Uterus (tissue), 4 donors: ENCODE results near the gene MTMR2. TPM values are rescaled to one million over a fixed set of nuclear protein-coding genes. Genes with fewer than 3 reads are reported as not detected.
"Not testable (repeated sequence)": the region's sequence is repeated elsewhere in the genome, so short reads cannot be mapped to it uniquely, and the experiment has no call there.

Source experiments
- DNase-seq, 2 donors: peaks; one replicate each; pipeline ENCODE4 v3.0.0-alpha.2; 2019 to 2020
- H3K27ac ChIP-seq, 2 donors: fragments of 200-600 bp; sonication (generic); 1 replicate in 1 of 2; 2 replicates in 1 of 2; pipeline ENCODE4 v1.5.1; 2016 to 2018
- H3K27me3 ChIP-seq, 2 donors: fragments of 200-600 bp; sonication (generic); one replicate each; pipeline ENCODE4 v1.5.1; 2018 to 2019; ENCODE audit warnings: control low read depth in 1 of 2
- H3K36me3 ChIP-seq, 2 donors: fragments of 200-600 bp; sonication (generic); one replicate each; pipeline ENCODE4 v1.5.1; 2019; ENCODE audit warnings: control low read depth in 1 of 2
- H3K4me1 ChIP-seq, 2 donors: fragments of 200-600 bp; sonication (generic); one replicate each; pipeline ENCODE4 v1.5.1; 2018 to 2019; ENCODE audit warnings: control low read depth in 1 of 2
- H3K4me3 ChIP-seq, 2 donors: fragments of 200-600 bp; sonication (generic); 1 replicate in 1 of 2; 2 replicates in 1 of 2; pipeline ENCODE4 v1.5.1; 2018 to 2019; ENCODE audit warnings: mild to moderate bottlenecking in 1 of 2
- H3K9me3 ChIP-seq, 2 donors: fragments of 200-600 bp; sonication (generic); one replicate each; pipeline ENCODE4 v1.5.1; 2019; ENCODE audit warnings: control low read depth in 1 of 2
- POLR2A ChIP-seq, 2 donors: fragments of 450-650 bp; IDR thresholded peaks; one replicate each; pipeline ENCODE4 v1.6.1; 2016; ENCODE audit warnings: antibody characterized with exemption in 2 of 2, mild to moderate bottlenecking in 1 of 2, moderate library complexity in 1 of 2
- intact Hi-C: fragments of 100-400 bp; cut with DNase I; formaldehyde crosslinking; loops from one replicate; pipeline ENCODE4 v1.15.1; 2023; ENCODE audit warnings: low total_unique reads
- total RNA-seq, 4 donors: library from RNA; depleted of rRNA in 3 of 4; stranded (reverse); fragments of >200 nt in 3 of 4; gene quantifications; one replicate each; pipeline versions ENCODE4 v1.1.0 to v1.2.4, GENCODE V29; 2014 to 2023
- TF ChIP-seq, protein P1 (sequence below), 4 experiments: fragments of 200-600 bp in 2 of 4; fragments of 450-650 bp in 2 of 4; sonication (generic) in 2 of 4; IDR thresholded peaks; one replicate each; pipeline ENCODE4 v1.5.1; 2016 to 2019; ENCODE audit warnings: antibody characterized with exemption in 4 of 4, mild to moderate bottlenecking in 2 of 4, moderate library complexity in 1 of 4
- donor health status: DM: yes; HTN: yes; CAD: no.

The MTMR2 gene
- total RNA-seq, 4 donors from 2014 or later, result 10.9 to 45.5 (median 21.6) TPM

- Histone ChIP-seq H3K4me3 (no peak overlapping the region), H3K4me1 (no peaks in the 10 kb centered on the region), H3K36me3 (no peaks in the 10 kb centered on the region), H3K9me3 (no peaks in the 10 kb centered on the region), H3K27ac (no peak overlapping the region), H3K27me3 (no peaks in the 10 kb centered on the region)
- intact Hi-C loops, result no loop called here
- DNase-seq, result no peak
- TF ChIP-seq, protein P1, sequence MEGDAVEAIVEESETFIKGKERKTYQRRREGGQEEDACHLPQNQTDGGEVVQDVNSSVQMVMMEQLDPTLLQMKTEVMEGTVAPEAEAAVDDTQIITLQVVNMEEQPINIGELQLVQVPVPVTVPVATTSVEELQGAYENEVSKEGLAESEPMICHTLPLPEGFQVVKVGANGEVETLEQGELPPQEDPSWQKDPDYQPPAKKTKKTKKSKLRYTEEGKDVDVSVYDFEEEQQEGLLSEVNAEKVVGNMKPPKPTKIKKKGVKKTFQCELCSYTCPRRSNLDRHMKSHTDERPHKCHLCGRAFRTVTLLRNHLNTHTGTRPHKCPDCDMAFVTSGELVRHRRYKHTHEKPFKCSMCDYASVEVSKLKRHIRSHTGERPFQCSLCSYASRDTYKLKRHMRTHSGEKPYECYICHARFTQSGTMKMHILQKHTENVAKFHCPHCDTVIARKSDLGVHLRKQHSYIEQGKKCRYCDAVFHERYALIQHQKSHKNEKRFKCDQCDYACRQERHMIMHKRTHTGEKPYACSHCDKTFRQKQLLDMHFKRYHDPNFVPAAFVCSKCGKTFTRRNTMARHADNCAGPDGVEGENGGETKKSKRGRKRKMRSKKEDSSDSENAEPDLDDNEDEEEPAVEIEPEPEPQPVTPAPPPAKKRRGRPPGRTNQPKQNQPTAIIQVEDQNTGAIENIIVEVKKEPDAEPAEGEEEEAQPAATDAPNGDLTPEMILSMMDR (IDR thresholded peaks at IDR 0.05), result no peak
- TF ChIP-seq POLR2A (IDR thresholded peaks at IDR 0.05), result no peak
Observed at GRCh38 chr11:95827696-95828095, 96.2 kb downstream of the MTMR2 start.

- Histone ChIP-seq H3K4me3 (no peak overlapping the region), H3K27me3 (no peaks in the 10 kb centered on the region), H3K27ac (no peak overlapping the region), H3K9me3 (no peaks in the 10 kb centered on the region), H3K4me1 (no peaks in the 10 kb centered on the region), H3K36me3 (no peaks in the 10 kb centered on the region)
- TF ChIP-seq POLR2A (IDR thresholded peaks at IDR 0.05), result no peak
- TF ChIP-seq, protein P1 (IDR thresholded peaks at IDR 0.05), result no peak
- DNase-seq, result no peak
- intact Hi-C loops, result no loop called here
Observed at GRCh38 chr11:95821640-95822039, 102.3 kb downstream of the MTMR2 start.

GRCh38 chr11:95816037-95816436 lies 107.9 kb downstream of the MTMR2 start:
- H3K27me3 ChIP-seq, result no peaks in the 10 kb centered on the region
- no peaks in the 10 kb centered on the region for H3K36me3 ChIP-seq
- no peak overlapping the region for H3K27ac ChIP-seq
- intact Hi-C loops, result no loop called here
- H3K9me3 ChIP-seq, result no peaks in the 10 kb centered on the region
- no peak for DNase-seq
- no peak overlapping the region for H3K4me3 ChIP-seq
- no peaks in the 10 kb centered on the region for H3K4me1 ChIP-seq
- TF ChIP-seq, protein P1 (IDR thresholded peaks at IDR 0.05), result no peak

- H3K36me3 ChIP-seq, DNase-seq, H3K4me1 ChIP-seq, H3K4me3 ChIP-seq, H3K27me3 ChIP-seq, intact Hi-C loops, H3K9me3 ChIP-seq, H3K27ac ChIP-seq: not testable (repeated sequence)
Observed at GRCh38 chr11:95811052-95811451, 112.9 kb downstream of the MTMR2 start.

- H3K27ac ChIP-seq, DNase-seq, intact Hi-C loops, H3K9me3 ChIP-seq, H3K27me3 ChIP-seq, H3K36me3 ChIP-seq, H3K4me1 ChIP-seq, H3K4me3 ChIP-seq: not testable (repeated sequence)
Observed at GRCh38 chr11:95806464-95806863, 117.4 kb downstream of the MTMR2 start.

DNA sequence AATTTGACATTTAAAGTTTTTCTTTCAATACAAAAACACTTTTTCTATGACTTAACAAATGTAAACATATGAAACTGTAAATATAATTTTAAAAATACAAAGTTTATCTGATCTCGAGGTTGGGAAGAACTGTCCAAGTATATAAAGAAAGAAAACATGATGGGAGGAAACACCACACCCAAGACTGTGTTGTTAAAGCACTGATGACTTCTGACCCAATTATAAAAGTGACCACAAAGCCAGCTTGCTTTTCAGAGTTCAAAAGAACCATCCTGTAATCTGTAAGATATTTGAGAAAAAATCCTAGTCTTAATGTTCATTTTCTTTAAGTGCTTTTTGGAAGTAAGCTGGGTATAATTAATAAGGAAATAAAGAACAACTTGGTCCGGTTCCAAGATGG lies 118.0 kb downstream of the MTMR2 start:
- no peak for TF ChIP-seq POLR2A (IDR thresholded peaks at IDR 0.05)
- TF ChIP-seq, protein P1 (IDR thresholded peaks at IDR 0.05), result no peak
- DNase-seq, result no peak
- H3K4me3 ChIP-seq, result no peak overlapping the region
- H3K27ac ChIP-seq, result no peak overlapping the region
- no peaks in the 10 kb centered on the region for H3K36me3 ChIP-seq
- no peaks in the 10 kb centered on the region for H3K27me3 ChIP-seq
- no peaks in the 10 kb centered on the region for H3K4me1 ChIP-seq
- intact Hi-C loops, result no loop called here
- no peaks in the 10 kb centered on the region for H3K9me3 ChIP-seq
